Body of pancreas (tissue), 4 donors: ENCODE data around the gene SMIM35.

Experiments
- CTCF ChIP-seq, 7 experiments: fragments of 450-650 bp in 4 of 7; fragments of 200-600 bp in 3 of 7; sonication (generic) in 3 of 7; IDR thresholded peaks; one replicate each; pipeline ENCODE4 v1.5.1; 2016 to 2019; ENCODE audit warnings: antibody characterized with exemption in 7 of 7
- POLR2A ChIP-seq, 3 donors: fragments of 450-650 bp; IDR thresholded peaks; one replicate each; pipeline ENCODE4 v1.6.1; 2016; ENCODE audit warnings: antibody characterized with exemption in 3 of 3, mild to moderate bottlenecking in 2 of 3

GRCh38 chr11:117997823-117998579 lies 88.8 kb downstream of the SMIM35 start:
- TF ChIP-seq CTCF (IDR thresholded peaks at IDR 0.05): no peak
- TF ChIP-seq POLR2A (IDR thresholded peaks at IDR 0.05): no peak
